Measurements from ENCODE around the gene RPE65. TPM values are rescaled to one million over a fixed set of nuclear protein-coding genes. Genes with fewer than 3 reads are reported as not detected.
"Not testable (repeated sequence)": the region's sequence is repeated elsewhere in the genome, so short reads cannot be mapped to it uniquely, and the experiment has no call there.

Gene RPE65
- polyA plus RNA-seq, 2 of the 4 experiments (the other 2 are of a cell fraction): not detected

GRCh38 chr1:68409426-68409825, 40.3 kb downstream of the RPE65 start:
- H3K4me3 ChIP-seq: no peak overlapping the region
- no peak for FAIRE-seq
- no peaks in the 10 kb centered on the region for H3K9me3 ChIP-seq
- no peak for DNase-seq (ENCODE audit: low read depth in 1 of 2, low spot score in 1 of 2)
- TF ChIP-seq HMGXB4 (CRISPR knock-in tag; IDR thresholded peaks at IDR 0.05; ENCODE audit: borderline replicate concordance) (no peak), HEYL (CRISPR knock-in tag; IDR thresholded peaks at IDR 0.05) (no peak), SREBF2 (IDR thresholded peaks at IDR 0.05) (no peak), HOXB5 (CRISPR knock-in tag; IDR thresholded peaks at IDR 0.05) (no peak), FOXS1 (CRISPR knock-in tag; IDR thresholded peaks at IDR 0.05) (no peak), TP53 (CRISPR knock-in tag; IDR thresholded peaks at IDR 0.05) (no peak), ATOH8 (CRISPR knock-in tag; IDR thresholded peaks at IDR 0.05; ENCODE audit: low read depth) (no peak), NFE2L2 (conservative IDR thresholded peaks at IDR 0.05; ENCODE audit: low read length) (no peak), RCOR1 (IDR thresholded peaks at IDR 0.05; ENCODE audit: low read depth, low read length) (no peak), ZFP36 (IDR thresholded peaks at IDR 0.05; ENCODE audit: borderline replicate concordance, partially characterized antibody) (no peak), EHF (CRISPR knock-in tag; IDR thresholded peaks at IDR 0.05) (no peak)
- POLR2A ChIA-PET: no interaction called here
- CTCF ChIA-PET: interaction anchor here (0.7 kb wide), 1 partner anchor 317 kb away, joined by 3 read pairs; no protein-coding TSS in a partner anchor
- H3K27ac ChIP-seq: no peak overlapping the region
- H3K4me2 ChIP-seq: no peak overlapping the region
- WGBS (ENCODE audit: missing lambda C conversion rate): 0% methylated on average over 2 of the region's 2 CpGs
- peaks cover 4% of the 10 kb centered on the region; the same call in 1 of the 3 replicates for H3K4me1 ChIP-seq
- no peak for ATAC-seq

GRCh38 chr1:68401506-68401905, 48.2 kb downstream of the RPE65 start:
- no peak for TF ChIP-seq FOXS1 (CRISPR knock-in tag; IDR thresholded peaks at IDR 0.05)
- no peak for TF ChIP-seq NR3C1 (IDR thresholded peaks at IDR 0.05)
- no peak for TF ChIP-seq CBX2 (IDR thresholded peaks at IDR 0.05; ENCODE audit: borderline replicate concordance, low read depth)
- 25% methylated on average over 4 of the region's 4 CpGs for WGBS (ENCODE audit: missing lambda C conversion rate)
- ChIA-PET POLR2A (no interaction called here), CTCF (no interaction called here)
- Histone ChIP-seq H3K4me2 (no peak overlapping the region), H3K4me1 (no peaks in the 10 kb centered on the region), H3K27ac (no peak overlapping the region), H3K9me3 (no peaks in the 10 kb centered on the region), H3K4me3 (no peak overlapping the region)
- ATAC-seq: no peak
- no peak for DNase-seq (ENCODE audit: low read depth in 1 of 2, low spot score in 1 of 2)
- FAIRE-seq: no peak

GRCh38 chr1:68395575-68395974, 54.2 kb downstream of the RPE65 start:
- H3K4me3 ChIP-seq; H3K9me3 ChIP-seq; CTCF ChIA-PET; FAIRE-seq; ATAC-seq; H3K27ac ChIP-seq; POLR2A ChIA-PET; H3K4me2 ChIP-seq; DNase-seq (ENCODE audit: low read depth in 1 of 2, low spot score in 1 of 2); H3K4me1 ChIP-seq: not testable (repeated sequence)
- 68% methylated on average over 3 of the region's 3 CpGs for WGBS (ENCODE audit: missing lambda C conversion rate)

- H3K4me3 ChIP-seq; H3K9me3 ChIP-seq; FAIRE-seq; DNase-seq (ENCODE audit: low read depth in 1 of 2, low spot score in 1 of 2); ATAC-seq; CTCF ChIA-PET; POLR2A ChIA-PET; H3K4me1 ChIP-seq; H3K4me2 ChIP-seq; H3K27ac ChIP-seq: not testable (repeated sequence)
- 74% methylated on average over 5 of the region's 5 CpGs for WGBS (ENCODE audit: missing lambda C conversion rate)
These were observed 57.3 kb downstream of the RPE65 start for GRCh38 chr1:68392474-68392873.

- POLR2A ChIA-PET; DNase-seq (ENCODE audit: low read depth in 1 of 2, low spot score in 1 of 2); CTCF ChIA-PET; FAIRE-seq; H3K4me3 ChIP-seq; H3K27ac ChIP-seq; ATAC-seq; H3K4me2 ChIP-seq; H3K9me3 ChIP-seq: not testable (repeated sequence)
- WGBS (ENCODE audit: missing lambda C conversion rate): 86% methylated on average over 7 of the region's 10 CpGs
- H3K4me1 ChIP-seq: peaks cover 28% of the 10 kb centered on the region
These were observed 63.8 kb downstream of the RPE65 start for GRCh38 chr1:68385798-68386524.
